Transverse colon (tissue), 4 donors: Measurements from ENCODE around the gene DYNC2H1. TPM values are rescaled to one million over a fixed set of nuclear protein-coding genes. Genes with fewer than 3 reads are reported as not detected.

Source experiments
- DNase-seq: peaks from one replicate; pipeline ENCODE4 v3.0.0-alpha.2; 2019
- H3K27ac ChIP-seq, 4 donors: fragments of 200-600 bp; sonication (generic); 2 replicates each; pipeline ENCODE4 v1.5.1; 2016 to 2018; ENCODE audit warnings: inconsistent platforms in 4 of 4
- H3K27me3 ChIP-seq: fragments of 200-600 bp; sonication (generic); 2 replicates; pipeline ENCODE4 v1.5.1; 2017; ENCODE audit warnings: inconsistent platforms
- H3K36me3 ChIP-seq, 4 donors: fragments of 200-600 bp; sonication (generic); 2 replicates each; pipeline ENCODE4 v1.5.1; 2017 to 2019; ENCODE audit warnings: inconsistent platforms in 4 of 4
- H3K4me1 ChIP-seq, 4 donors: fragments of 200-600 bp; sonication (generic); 2 replicates each; pipeline ENCODE4 v1.5.1; 2017 to 2020; ENCODE audit warnings: inconsistent platforms in 4 of 4
- H3K4me3 ChIP-seq, 4 donors: fragments of 200-600 bp; sonication (generic); 1 replicate in 1 of 4; 2 replicates in 3 of 4; pipeline versions ENCODE4 v1.5.1 to v1.6.1; 2017 to 2019; ENCODE audit warnings: inconsistent platforms in 4 of 4
- H3K9me3 ChIP-seq, 2 donors: fragments of 200-600 bp; sonication (generic); 2 replicates each; pipeline ENCODE4 v1.5.1; 2017 to 2019; ENCODE audit warnings: inconsistent platforms in 2 of 2
- CTCF ChIP-seq, 5 experiments: fragments of 200-600 bp in 3 of 5; fragments of 450-650 bp in 2 of 5; sonication (generic) in 3 of 5; IDR thresholded peaks; 1 replicate in 2 of 5; 2 replicates in 3 of 5; pipeline ENCODE4 v1.5.1; 2016 to 2017; ENCODE audit warnings: antibody characterized with exemption in 5 of 5, inconsistent platforms in 3 of 5, mild to moderate bottlenecking in 2 of 5, moderate library complexity in 1 of 5
- EP300 ChIP-seq: sonication (generic); formaldehyde crosslinking; IDR thresholded peaks from one replicate; pipeline ENCODE4 v1.6.1; 2017; ENCODE audit warnings: antibody characterized with exemption, low read depth
- POLR2A ChIP-seq: fragments of 450-650 bp; IDR thresholded peaks from one replicate; pipeline ENCODE4 v1.6.1; 2016; ENCODE audit warnings: antibody characterized with exemption, mild to moderate bottlenecking, moderate library complexity
- POLR2AphosphoS5 ChIP-seq, 3 donors: sonication (generic); formaldehyde crosslinking; IDR thresholded peaks; one replicate each; pipeline ENCODE4 v1.6.1; 2016; ENCODE audit warnings: antibody characterized with exemption in 3 of 3
- WGBS, 2 donors: methylation state at CpG; one replicate each; pipeline ENCODE4 v1.1.5; 2018; ENCODE audit warnings: low coverage in 1 of 2; 5-methylcytosine and 5-hydroxymethylcytosine counted together
- in situ Hi-C, 4 donors: fragments of 200-750 bp; cut with MboI; loops; one replicate each; pipeline versions ENCODE4 v1.15.0 to v1.15.1; 2017; ENCODE audit warnings: low sequenced_read_pairs in 3 of 4, low pct_ligation_motif_present in 1 of 4, low pct_unique_long_range_greater_than_20kb in 1 of 4
- intact Hi-C: fragments of 100-400 bp; cut with DNase I; formaldehyde crosslinking; loops from one replicate; pipeline ENCODE4 v1.15.1; 2023; ENCODE audit warnings: low total_unique reads
- total RNA-seq, 4 donors: library from RNA; depleted of rRNA; stranded (reverse); fragments of >200 nt; gene quantifications; one replicate each; pipeline ENCODE4 v1.1.0, GENCODE V29; 2016

DYNC2H1 gene
- total RNA-seq, 4 donors from 2014 or later: 4.2 to 10.8 (median 4.7) TPM

GRCh38 chr11:103241574-103241973, 132.3 kb downstream of the DYNC2H1 start:
- intact Hi-C loops: no loop called here
- WGBS, 2 donors: 80 to 89% methylated on average over 6 of the region's 6 CpGs
- Histone ChIP-seq H3K36me3 (no peaks in the 10 kb centered on the region), H3K9me3 (no peaks in the 10 kb centered on the region), H3K27ac (no peak overlapping the region), H3K4me3 (no peak overlapping the region), H3K4me1 (no peaks in the 10 kb centered on the region), H3K27me3 (no peaks in the 10 kb centered on the region)
- TF ChIP-seq POLR2A: no peak
- no peak for TF ChIP-seq CTCF (IDR thresholded peaks at IDR 0.05)
- TF ChIP-seq POLR2AphosphoS5 (IDR thresholded peaks at IDR 0.05): no peak
- TF ChIP-seq EP300: no peak
- no peak for DNase-seq
- in situ Hi-C loops: no loop called here

DNA sequence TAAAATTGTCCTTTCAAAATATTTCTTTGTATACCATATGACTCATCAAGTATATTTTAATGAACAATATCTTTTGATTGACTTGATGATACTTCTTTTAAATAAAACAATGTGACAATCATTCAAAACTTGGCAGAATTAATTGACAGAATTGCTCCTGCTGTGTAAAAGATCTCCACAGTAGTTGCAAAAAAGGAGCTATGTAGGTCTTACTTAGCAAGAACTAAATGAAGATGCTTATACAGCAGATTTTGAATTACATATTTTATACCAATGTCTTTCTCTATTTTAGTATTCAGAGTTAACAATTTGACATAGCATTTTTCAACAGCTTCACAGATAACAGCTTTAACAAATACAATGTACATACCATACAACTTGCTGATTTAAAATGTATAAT, 144.9 kb downstream of the DYNC2H1 start:
- no peak for DNase-seq
- H3K27ac ChIP-seq: no peak overlapping the region
- no peaks in the 10 kb centered on the region for H3K4me1 ChIP-seq
- no peak for TF ChIP-seq CTCF (IDR thresholded peaks at IDR 0.05)
- TF ChIP-seq POLR2A: no peak
- TF ChIP-seq EP300: no peak
- no peak for TF ChIP-seq POLR2AphosphoS5 (IDR thresholded peaks at IDR 0.05)
- H3K9me3 ChIP-seq: no peaks in the 10 kb centered on the region
- H3K27me3 ChIP-seq: no peaks in the 10 kb centered on the region
- in situ Hi-C loops: no loop called here
- intact Hi-C loops: no loop called here
- no peak overlapping the region for H3K4me3 ChIP-seq
- no peaks in the 10 kb centered on the region for H3K36me3 ChIP-seq

GRCh38 chr11:103257360-103257759, 148.1 kb downstream of the DYNC2H1 start:
- Histone ChIP-seq H3K4me3 (no peak overlapping the region), H3K9me3 (no peaks in the 10 kb centered on the region), H3K27ac (no peak overlapping the region), H3K4me1 (no peaks in the 10 kb centered on the region), H3K27me3 (no peaks in the 10 kb centered on the region), H3K36me3 (no peaks in the 10 kb centered on the region)
- TF ChIP-seq EP300 (no peak), CTCF (IDR thresholded peaks at IDR 0.05) (no peak), POLR2A (no peak), POLR2AphosphoS5 (IDR thresholded peaks at IDR 0.05) (no peak)
- intact Hi-C loops: no loop called here
- WGBS, 2 donors: 71 to 76% methylated on average over 4 of the region's 4 CpGs
- no peak for DNase-seq
- in situ Hi-C loops: no loop called here

GRCh38 chr11:103266167-103266831, 157.1 kb downstream of the DYNC2H1 start:
- Histone ChIP-seq H3K4me1 (no peaks in the 10 kb centered on the region), H3K9me3 (no peaks in the 10 kb centered on the region), H3K36me3 (no peaks in the 10 kb centered on the region), H3K27ac (no peak overlapping the region), H3K4me3 (no peak overlapping the region), H3K27me3 (no peaks in the 10 kb centered on the region)
- intact Hi-C loops (no loop called here), in situ Hi-C loops (no loop called here)
- WGBS, 2 donors: 90% methylated on average over 8 of the region's 9 CpGs; no CpG with 5 or more reads in 1 of the 2 donors
- no peak for TF ChIP-seq CTCF (IDR thresholded peaks at IDR 0.05)
- no peak for TF ChIP-seq POLR2AphosphoS5 (IDR thresholded peaks at IDR 0.05)
- no peak for TF ChIP-seq EP300
- TF ChIP-seq POLR2A: no peak
- DNase-seq: no peak
